Astrocyte of the cerebellum (primary cell): Measurements from ENCODE around the gene VWA2.

Experiments
- DNase-seq: peaks from one replicate; pipeline ENCODE4 v3.0.0-alpha.2; 2011; ENCODE audit warnings: low read depth
- H3K4me3 ChIP-seq: 2 replicates; pipeline ENCODE4 v1.5.1; 2011; ENCODE audit warnings: mild to moderate bottlenecking, low read depth, low read length, moderate library complexity
- CTCF ChIP-seq: IDR thresholded peaks from 2 replicates; pipeline ENCODE4 v1.5.1; 2012; ENCODE audit warnings: low read length, low read depth, moderate library complexity, mild to moderate bottlenecking; ENCODE audit errors: missing control alignments
- in situ Hi-C: cut with HindIII; loops from 2 replicates; pipeline ENCODE4 v1.10.0; 2017; ENCODE audit warnings: low sequenced_read_pairs

VWA2 gene

GRCh38 chr10:114336823-114337509, 97.9 kb downstream of the VWA2 start:
- DNase-seq: no peak
- no peak for TF ChIP-seq CTCF
- H3K4me3 ChIP-seq: no peak overlapping the region
- in situ Hi-C loops: no loop called here

GRCh38 chr10:114337510-114338462, 98.7 kb downstream of the VWA2 start:
- in situ Hi-C loops: no loop called here
- no peak overlapping the region for H3K4me3 ChIP-seq
- TF ChIP-seq CTCF: no peak
- no peak for DNase-seq

- no peak overlapping the region for H3K4me3 ChIP-seq
- in situ Hi-C loops: no loop called here
- no peak for TF ChIP-seq CTCF
- no peak for DNase-seq
Measured at GRCh38 chr10:114340816-114341215, 101.8 kb downstream of the VWA2 start.
